Glomerular visceral epithelial cell (primary cell): ENCODE measurements around the gene GLI3.
A peak's percentile ranks its signal among the peaks of the same experiment; 100 is the strongest.
"Not testable (repeated sequence)": the region's sequence is repeated elsewhere in the genome, so short reads cannot be mapped to it uniquely, and the experiment has no call there.

ENCODE experiments used
- DNase-seq: peaks from one replicate; pipeline ENCODE4 v3.0.0-alpha.2; 2016; ENCODE audit errors: extremely low spot score

Gene GLI3

GRCh38 chr7:42212541-42213090 is 24.4 kb downstream of the GLI3 start:
- no peak for DNase-seq

DNA sequence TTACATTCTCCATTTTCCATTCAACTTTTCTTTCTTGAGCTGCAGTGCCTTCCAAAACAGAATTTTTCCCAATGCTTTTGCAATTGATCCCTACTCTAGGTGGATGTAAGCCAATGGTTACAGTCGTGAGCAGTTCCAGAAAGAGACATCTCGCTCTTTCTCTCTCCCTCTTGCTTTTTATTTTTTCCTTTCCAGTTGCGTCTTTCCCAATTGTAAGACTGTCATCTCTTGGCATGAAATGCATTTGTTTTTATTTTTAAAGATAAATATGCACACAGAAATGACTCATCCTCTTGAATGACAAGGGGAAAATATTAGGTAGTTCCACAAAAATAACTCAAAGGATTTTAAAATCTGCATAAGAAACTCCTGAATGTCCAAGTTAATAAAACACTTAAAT is 25.1 kb downstream of the GLI3 start:
- DNase-seq: no peak

- DNase-seq: no peak
Observed at GRCh38 chr7:42210779-42211178, 26.2 kb downstream of the GLI3 start.

GRCh38 chr7:42210333-42210732 is 26.7 kb downstream of the GLI3 start:
- no peak for DNase-seq

- not testable (repeated sequence) for DNase-seq
Observed at GRCh38 chr7:42209085-42209484, 27.9 kb downstream of the GLI3 start.

DNA sequence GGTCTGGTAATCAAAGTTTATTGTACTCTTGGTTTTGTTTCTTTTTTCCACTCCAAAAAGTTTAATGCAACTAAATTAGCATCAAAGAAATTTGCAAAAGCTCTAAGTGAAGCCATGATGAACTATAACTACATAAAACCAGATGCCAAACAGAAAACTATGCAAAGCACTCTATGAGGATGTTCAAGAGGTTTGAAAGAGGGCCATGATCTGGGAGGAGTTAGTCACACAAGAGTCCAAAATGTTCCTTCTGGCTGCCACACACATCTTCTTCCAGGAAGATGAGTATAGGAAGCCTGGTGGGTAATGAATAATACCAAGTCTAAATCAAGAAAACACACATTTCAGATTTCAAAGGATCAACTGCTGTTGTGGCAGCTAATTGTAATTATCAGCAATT is 28.4 kb downstream of the GLI3 start:
- no peak for DNase-seq

DNA sequence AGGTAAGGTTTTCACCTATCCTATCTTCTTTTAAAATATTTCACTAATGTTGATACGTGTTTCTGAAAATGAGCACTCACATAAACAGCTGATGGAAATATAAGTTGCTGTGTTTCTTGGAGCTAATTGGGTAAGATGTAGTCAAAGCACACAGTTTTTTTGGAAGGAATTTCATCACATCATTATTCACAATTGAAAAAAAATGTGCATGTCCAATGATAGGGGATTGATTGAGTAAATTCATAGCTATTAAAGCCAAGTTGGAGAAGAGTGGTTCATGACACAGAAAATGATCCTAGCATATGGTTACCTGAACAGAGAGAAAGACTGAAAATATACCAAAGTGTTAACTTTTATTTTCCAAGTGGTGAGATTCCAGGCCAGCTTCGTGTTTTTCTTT is 29.6 kb downstream of the GLI3 start:
- no peak for DNase-seq

DNA sequence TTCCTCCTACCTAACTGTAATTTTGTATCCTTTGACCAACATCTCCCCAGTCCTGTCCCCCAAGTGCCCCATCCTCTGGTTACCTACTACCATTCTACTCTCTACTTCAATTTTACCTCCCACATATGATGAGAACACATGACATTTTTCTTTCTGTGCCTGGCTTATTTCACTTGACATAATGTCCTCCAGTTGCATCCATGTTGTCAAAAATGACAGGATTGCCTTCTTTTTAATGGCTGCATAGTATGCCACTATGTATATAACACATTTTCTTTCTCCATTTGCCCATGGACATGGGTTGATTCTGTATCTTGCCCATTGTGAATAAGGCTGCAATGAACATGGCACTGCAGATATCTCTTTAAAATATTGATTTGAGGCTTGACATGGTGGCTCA is 33.7 kb downstream of the GLI3 start:
- no peak for DNase-seq

DNA sequence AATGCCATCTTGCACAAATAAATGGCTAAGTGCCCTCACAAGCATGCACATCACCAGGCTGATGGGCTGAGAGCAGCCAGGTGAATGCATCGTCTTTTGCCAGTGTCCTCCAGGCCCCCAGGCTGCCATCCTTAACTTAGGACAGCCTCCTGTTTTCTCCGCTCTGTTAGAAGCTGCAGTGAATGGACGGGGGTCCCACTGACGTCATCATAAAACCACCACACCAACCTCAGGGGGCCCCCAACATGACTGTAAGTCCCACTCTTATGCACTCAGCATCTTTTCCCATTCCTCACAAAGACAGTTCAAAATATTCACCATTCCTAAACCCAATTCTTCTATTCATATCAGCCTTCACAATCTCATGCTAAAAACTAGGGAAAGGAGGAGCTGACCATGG is 34.4 kb downstream of the GLI3 start:
- no peak for DNase-seq

DNA sequence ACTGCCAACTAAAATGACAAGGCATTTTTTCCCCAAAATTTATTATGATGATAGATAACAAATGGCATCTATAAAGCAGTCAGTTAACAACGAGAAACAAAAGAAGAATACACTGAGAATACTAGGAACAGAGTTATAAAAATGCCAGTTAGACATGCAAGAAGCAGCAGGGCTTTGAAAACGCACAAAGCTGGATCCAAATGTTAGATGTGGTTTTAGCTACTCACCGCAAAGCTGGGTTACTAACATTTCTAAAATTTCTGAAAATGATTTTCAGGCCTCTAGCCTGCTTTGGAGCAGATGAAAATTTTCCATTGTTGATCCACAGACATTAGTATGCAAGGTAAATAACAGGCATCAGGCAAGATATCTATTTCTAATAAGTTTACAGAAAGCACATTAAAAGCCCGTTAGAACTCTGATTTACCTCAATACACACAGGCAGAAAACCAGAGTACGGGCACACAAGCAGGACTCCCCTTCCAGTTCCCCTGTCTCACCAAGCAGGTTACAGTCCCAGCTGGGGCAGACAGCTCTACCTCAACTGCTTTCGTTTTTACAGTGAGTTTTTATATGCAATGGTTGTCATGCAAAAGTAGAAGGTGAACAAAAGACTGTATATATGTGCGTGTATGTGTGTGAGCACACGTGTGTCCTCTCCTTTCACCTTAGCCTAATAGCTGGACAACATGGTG is 37.9 kb downstream of the GLI3 start:
- no peak for DNase-seq

DNA sequence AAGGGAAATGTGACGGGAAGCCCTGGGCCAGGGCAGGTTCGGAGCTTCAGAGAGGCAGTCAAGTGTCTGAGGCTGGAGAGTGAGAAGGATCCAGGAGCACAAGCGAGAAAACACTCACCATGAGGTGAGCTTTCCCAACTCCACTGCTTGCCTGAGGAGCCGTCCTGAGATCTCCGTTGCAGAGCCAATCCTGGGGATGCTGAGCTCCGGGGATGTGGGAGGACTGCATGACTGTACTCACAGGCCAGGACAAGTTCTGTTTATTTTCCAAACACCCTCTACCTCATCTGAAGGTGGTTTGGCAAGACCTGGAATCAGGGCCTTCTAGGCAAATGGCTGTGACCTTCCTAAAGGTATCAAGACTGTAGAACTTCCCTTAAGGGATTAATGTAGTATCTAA is 38.7 kb downstream of the GLI3 start:
- no peak for DNase-seq

- DNase-seq: no peak
Observed at GRCh38 chr7:42197451-42197850, 39.6 kb downstream of the GLI3 start.

DNA sequence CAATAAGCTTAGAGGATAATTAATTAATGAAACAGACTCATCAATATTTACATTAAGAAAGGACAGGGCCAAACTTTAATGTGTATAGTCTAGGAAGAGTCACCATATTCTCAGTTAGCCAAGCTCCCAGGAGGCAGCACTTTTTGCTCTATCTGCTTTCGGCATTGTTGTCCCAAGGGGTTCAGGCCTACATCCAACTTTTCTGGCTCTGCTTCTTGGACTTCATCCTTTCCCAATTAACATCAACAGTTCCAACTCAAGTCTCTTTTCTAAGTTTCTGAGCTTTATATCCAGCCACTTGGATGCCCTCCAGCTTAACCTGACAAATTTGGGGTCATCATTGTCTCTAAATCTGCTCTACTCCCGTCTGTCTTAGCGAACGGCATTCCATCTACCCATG is 42.8 kb downstream of the GLI3 start:
- DNase-seq: no peak

GRCh38 chr7:42193471-42194129 is 43.4 kb downstream of the GLI3 start:
- DNase-seq: no peak

DNA sequence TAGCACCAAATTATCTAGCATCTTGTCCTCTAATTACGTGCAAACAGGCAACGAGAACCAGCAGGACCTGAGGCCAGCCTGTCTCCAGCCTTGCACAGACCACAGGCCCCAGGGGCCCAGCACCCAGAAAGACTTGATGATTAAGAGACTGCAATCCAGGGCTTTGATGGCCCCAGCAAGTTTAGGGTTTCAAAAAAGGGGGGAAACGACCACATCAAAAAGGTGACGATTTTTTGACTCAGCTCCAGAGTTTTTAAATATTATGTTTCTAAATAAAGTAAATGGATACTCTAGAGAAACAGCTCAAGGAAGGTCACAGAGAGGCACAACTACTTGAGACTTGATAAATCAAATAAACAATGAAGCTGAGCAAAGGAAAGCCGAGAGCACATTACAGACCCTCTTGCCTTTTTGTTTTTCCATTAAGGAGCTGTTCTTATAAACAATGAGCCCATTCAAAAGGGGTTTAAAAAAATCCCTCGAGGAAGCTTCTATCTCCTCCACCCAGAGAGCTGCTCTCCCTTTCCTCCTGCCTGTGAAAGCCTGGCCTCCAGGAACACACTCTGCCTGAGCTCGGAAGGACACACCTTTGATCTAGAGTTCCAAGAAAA is 44.1 kb downstream of the GLI3 start:
- no peak for DNase-seq

DNA sequence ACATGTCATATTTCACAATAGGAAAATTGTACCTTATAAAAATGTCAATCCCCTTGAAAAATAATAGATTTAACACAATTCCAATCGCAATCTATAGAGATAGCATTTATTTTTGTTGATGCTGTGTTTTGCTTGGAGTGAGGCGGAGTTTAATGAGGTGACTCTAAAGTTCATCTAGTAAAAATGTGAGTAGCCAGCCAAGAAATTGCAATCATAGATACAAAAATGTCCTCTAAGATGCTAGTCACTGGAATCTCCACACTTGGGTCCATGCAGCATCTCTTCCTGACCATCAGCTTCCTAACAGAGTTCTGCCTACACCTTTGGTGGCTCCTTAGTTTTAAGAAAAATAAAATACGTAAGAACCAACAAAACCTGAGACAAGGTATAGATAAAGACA is 44.9 kb downstream of the GLI3 start:
- no peak for DNase-seq

DNA sequence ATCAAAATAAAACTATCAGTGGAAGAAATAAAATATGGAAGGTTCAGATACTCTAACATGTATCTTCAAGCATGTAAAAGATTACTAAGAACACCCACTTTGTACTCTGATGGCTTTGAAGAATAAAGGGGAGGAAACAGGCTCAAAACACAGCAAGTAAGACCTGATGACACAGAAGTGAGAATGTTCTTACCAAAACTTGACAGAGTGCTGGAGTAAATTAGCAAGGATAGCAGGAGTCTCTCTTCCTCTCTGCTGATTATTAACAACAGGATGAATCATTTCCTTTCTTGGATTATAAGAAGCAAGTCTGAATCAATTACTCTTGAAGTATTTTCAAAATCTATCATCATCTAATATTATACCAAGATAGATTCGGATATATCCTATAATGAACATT is 47.5 kb downstream of the GLI3 start:
- DNase-seq: peak; percentile 26

GRCh38 chr7:42186151-42186550 is 50.9 kb downstream of the GLI3 start:
- no peak for DNase-seq

DNA sequence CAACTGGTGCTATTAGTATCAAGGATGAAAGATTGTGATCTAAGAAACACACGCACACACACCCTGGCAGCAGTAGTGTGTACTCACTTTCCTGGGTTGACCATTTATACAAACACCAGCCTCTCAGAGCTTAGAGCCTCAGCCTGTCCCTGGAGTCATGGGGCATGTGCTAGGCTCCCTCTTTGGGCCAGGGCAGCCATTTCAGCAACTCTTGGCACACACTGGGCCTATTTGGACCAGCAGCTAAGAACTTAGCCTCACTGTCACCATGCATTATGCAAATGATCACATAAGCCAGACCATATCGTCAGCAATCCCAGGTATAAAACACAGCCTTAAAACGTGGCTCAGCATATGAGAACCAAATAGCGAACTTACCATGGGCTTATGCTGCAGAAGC is 51.3 kb downstream of the GLI3 start:
- DNase-seq: no peak

- DNase-seq: no peak
Observed at GRCh38 chr7:42183547-42183946, 53.5 kb downstream of the GLI3 start.

DNA sequence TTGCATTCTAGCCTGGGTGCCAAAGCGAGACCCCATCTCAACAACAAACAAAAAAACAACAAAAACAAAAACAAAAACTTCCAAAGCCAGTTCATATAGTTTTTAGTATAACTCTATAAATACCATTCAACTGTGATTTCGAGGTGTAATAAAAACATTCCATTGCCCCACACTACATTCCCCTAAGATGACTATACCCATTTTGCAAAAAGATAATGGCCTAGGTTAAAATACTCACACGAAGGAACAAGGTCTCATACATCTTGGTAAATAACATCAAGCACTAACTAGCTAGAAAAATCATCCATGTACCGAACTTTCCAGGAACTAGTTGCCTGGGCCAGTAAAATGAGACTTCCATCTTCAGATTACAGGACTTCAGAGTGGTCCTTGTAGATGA is 55.4 kb downstream of the GLI3 start:
- no peak for DNase-seq

- no peak for DNase-seq
Observed at GRCh38 chr7:42180806-42181205, 56.2 kb downstream of the GLI3 start.

DNA sequence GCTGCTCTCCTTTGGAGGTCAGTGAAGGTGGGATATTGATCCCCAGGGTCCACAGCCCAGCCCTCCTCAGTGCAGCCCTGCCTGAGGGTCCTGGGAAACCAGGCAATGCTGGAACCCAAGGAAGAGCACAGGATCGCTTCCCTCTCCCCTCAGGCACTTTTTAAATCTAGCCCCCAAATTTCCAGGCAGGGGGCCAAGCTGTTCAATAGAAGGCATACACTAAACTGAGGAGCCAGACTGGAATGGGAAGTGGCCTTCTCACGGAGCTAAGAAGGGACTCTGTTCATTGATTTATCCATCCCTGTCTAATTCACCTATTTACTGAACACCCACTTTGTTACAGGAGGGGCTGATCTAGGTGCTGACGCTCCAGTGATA is 60.3 kb downstream of the GLI3 start:
- DNase-seq: no peak
